GM21723 (cell line): ENCODE results near the gene TMEM223.
A peak's percentile ranks its signal among the peaks of the same experiment; 100 is the strongest.
"Not testable (repeated sequence)": the region's sequence is repeated elsewhere in the genome, so short reads cannot be mapped to it uniquely, and the experiment has no call there.

Source experiments
- ATAC-seq: cut with Tn5 transposase; IDR thresholded peaks from one replicate; pipeline ENCODE4 v1.9.1; 2021; ENCODE audit warnings: mild to moderate bottlenecking, moderate library complexity; ENCODE audit not compliant: unreplicated experiment

Gene TMEM223

DNA sequence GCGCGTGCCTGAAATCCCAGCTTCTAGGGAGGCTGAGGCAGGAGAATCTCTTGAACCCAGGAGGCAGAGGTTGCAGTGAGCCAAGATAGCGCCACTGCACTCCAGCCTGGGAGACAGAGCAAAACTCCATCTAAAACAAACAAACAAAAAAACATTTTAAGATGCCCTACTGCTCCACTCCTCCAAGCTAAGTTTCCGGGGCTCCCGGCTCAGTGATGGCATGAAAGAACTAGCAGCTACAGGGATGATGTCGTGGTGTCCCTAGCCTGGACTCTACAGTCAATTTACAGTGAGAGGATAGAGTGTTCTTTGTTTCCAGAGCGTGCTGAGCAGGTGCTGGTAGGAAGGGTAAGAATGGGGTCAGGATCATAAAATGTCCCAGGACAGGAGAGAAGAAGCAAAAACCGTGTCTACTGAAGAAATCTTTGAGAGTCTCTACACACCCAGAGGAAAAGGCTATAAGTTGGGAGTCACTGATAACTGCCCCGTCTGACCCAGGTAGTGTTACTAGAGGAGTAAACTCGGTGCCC, 36.7 kb downstream of the TMEM223 start:
- no peak for ATAC-seq

DNA sequence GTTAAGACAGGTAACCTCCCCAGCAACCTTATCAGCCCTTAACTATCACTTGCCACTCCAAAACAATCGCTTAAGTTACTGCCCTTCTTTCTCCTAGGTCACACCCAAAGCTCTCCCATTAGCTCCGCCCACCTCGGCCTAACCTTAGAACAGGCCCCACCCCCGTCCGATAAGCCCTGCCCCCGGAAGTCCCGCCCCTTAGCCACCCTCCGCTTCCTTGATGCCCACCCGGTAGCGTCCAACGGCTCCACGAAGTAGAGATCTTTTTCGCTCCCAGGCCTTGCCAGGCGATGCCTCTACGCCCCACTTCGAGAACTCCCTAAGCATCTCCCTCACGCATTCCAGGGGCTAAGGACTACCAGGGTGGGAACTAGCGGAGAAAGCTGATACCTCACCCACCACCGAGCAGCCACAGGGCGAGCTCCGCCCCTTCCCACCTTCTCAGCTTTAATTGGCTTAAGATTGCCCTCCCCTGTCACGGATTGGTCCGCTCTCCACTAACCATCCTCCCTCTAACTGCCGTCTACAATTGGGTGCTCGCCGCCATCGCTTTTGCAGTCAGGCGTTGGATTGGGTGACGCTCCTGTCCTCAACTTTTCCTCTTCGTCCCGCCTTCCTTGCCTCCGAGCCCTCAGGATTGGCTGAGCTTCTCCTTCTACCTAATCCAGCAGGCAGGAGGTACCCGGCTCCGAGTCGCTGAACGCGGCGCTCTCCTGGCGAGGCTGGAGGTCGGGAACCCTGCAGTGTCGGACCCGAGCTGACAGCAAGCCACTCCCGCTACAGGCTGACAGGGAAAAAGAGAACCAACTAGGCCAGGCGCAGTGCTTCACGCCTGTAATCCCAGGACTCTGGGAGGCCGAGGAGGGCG, 37.8 kb downstream of the TMEM223 start, which contains the start of gene ZBTB3:
Gene ZBTB3, minus strand, starts transcription at position 425 of the 868 bp plus-strand sequence. CDS start 496 bp downstream, outside the sequence.
- ATAC-seq: peak; percentile 94

DNA sequence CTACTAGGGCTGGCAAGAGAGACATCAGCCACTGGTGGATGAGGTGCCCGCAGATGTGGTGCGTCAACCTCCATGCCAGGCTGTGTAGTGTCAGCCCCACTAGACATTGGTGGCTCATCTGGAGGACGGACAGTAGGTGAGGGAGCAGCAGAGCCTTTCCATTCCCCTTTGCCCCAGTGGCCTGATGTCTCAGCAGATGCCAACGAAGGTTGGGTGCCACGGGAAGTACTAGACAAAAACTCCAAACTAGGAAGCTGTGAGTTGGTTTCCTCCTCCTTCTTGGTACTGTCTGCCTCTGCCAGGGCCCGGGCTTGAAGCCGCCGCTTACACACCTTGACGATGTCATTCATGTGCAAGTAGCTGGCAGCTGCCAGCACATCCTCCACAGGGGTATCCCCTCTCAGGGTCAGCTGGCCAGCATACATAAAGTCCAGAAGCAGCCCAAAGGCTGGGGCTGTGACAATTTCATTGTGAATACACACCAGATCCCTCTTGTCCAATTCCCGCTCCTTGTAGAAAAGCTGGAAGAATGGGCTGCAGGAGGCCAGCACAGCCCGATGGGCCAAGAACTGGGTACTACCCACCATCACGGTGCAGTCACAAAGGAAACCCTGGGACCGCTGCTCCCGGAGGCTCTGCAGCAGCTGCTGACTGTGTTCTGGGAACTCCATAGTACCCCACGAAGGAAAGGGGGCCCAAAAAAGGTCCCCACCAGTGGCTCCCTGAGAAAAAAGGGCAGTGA, 38.6 kb downstream of the TMEM223 start:
- ATAC-seq: peak; percentile 1

DNA sequence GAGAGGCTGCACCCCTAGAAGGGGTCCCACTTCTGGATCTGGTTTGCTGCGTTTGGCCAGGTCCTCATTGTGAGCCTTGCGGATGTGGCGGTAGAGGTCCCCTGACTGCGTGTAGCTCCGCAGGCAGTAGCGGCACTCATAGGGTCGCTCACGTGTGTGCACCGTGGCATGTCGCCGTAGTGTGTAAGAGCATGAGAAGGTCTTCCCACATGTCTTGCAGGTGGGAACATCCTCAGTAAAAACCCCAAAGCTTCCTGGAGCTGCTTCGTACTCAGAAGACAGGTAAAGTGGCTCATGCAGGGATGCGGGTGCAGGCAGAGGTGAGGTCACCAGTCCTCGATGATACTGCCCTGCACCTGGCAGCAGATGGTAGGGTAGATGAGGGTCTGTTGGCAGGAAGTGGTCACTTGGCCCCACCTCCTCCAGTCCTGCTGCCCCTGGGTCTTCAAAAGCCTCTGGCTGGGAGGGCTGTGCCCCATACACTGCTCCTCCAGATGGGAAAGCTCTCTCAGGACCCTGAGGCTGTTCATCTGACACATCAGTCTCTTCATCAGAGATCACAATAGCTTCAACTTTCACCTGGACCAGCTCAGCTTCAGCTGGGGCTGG, 39.5 kb downstream of the TMEM223 start:
- ATAC-seq: no peak

DNA sequence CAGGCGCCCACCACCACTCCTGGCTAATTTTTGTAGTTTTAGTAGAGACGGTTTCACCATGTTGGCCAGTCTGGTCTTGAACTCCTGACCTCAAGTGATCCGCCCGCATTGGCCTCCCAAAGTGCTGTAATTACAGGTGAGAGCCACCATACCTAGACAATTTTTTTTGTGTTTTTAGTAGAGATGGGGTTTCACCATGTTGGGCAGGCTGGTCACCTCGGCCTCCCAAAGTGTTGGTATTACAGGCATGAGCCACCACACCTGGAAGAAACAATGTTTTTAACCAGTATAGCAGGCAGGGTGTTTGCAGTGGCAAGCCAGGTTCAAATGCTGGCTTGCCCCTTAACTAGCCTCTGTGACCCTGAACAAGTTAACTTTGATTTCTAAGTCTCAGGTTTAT, 41.9 kb downstream of the TMEM223 start:
- not testable (repeated sequence) for ATAC-seq

DNA sequence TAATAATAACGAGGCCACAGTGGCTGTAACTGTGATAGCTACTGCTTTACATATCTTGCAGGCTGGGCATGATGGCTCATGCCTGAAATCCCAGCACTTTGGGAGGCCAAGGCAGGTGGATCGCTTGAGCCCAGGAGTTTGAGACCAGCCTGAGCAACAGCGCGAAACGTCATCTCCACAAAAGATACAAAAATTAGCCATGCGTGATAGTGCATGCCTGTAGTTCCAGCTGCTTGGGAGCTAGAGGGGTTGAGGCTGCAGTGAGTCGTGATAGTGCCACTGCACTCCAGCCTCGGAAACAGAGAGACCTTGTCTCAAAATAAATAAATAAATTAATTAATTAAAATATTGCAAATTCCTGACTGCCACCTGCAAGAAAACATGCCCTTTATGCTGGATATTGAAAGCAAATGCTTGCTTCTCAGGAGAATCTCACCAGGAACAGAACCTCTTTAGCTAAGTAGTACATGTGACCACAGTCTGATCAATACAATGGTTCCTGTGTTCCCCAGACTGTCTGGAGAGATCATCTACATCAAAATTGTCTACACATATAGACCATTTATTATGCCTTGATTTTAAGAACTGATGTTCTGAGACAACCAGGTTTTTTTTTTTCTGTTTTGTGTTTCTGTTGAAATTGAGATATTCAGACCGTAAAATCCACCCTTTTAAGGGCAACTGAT, 44.2 kb downstream of the TMEM223 start:
- no peak for ATAC-seq
